ENCODE data around the gene RAB7A. TPM values are rescaled to one million over a fixed set of nuclear protein-coding genes. Genes with fewer than 3 reads are reported as not detected.

The RAB7A gene
- total RNA-seq = 100 to 1,000 TPM; 226 to 264 TPM

- POLR2A ChIA-PET = interaction anchor here (0.6 to 0.7 kb wide), 2 partner anchors 46 to 162 kb away, joined by 4 to 5 read pairs; no protein-coding TSS in a partner anchor
- peak within 1 kb of the TSS; percentile 93 for H3K27ac Mint-ChIP-seq
- CTCF ChIA-PET = interaction anchor here (0.8 to 3.4 kb wide), 8 partner anchors 10 to 117 kb away, joined by 3 to 12 read pairs (median 3); no protein-coding TSS in a partner anchor
- peaks cover 56% of the 10 kb centered on the region for H3K4me1 Mint-ChIP-seq
- H3K9me3 Mint-ChIP-seq = no peaks in the 10 kb centered on the region
- H3K36me3 Mint-ChIP-seq (ENCODE audit: low read depth) = peaks cover 24% of the 10 kb centered on the region
- no peaks in the 10 kb centered on the region for H3K27me3 Mint-ChIP-seq
- DNase-seq = peak; percentile 98
- peak within 1 kb of the TSS; percentile 81 for H3K4me3 Mint-ChIP-seq
Measured at GRCh38 chr3:128726023-128727016, at the start of gene RAB7A. TSS of gene RAB7A (plus strand) at chr3:128726183. CDS start at chr3:128795368, 69,185 bp downstream.

GRCh38 chr3:128679338-128679737 lies 46.6 kb upstream of the RAB7A start:
- ChIA-PET CTCF (interaction anchor here (0.6 to 4.7 kb wide), 10 partner anchors 10 to 990 kb away, joined by 3 to 68 read pairs (median 11); no protein-coding TSS in a partner anchor), POLR2A (no interaction called here)
- H3K4me3 Mint-ChIP-seq = peak overlapping the region; percentile 85
- peaks cover 2% of the 10 kb centered on the region for H3K9me3 Mint-ChIP-seq
- H3K36me3 Mint-ChIP-seq (ENCODE audit: low read depth) = peaks cover 7% of the 10 kb centered on the region
- peaks cover 4% of the 10 kb centered on the region for H3K27me3 Mint-ChIP-seq
- H3K27ac Mint-ChIP-seq = peak overlapping the region; percentile 95
- DNase-seq = no peak
- H3K4me1 Mint-ChIP-seq = peaks cover 47% of the 10 kb centered on the region

GRCh38 chr3:128680603-128681368 lies 45.2 kb upstream of the RAB7A start:
- Mint-ChIP-seq H3K4me1 (peaks cover 42% of the 10 kb centered on the region), H3K27me3 (peaks cover 2% of the 10 kb centered on the region), H3K27ac (peak overlapping the region; percentile 95), H3K9me3 (no peaks in the 10 kb centered on the region), H3K36me3 (ENCODE audit: low read depth) (peaks cover 3% of the 10 kb centered on the region), H3K4me3 (peak overlapping the region; percentile 85)
- CTCF ChIA-PET = interaction anchor here (0.6 to 4.7 kb wide), 64 partner anchors 11 to 614 kb away, joined by 3 to 68 read pairs (median 5); partner anchors contain the start of genes RAB7A and RPN1
- DNase-seq = peak; percentile 97
- POLR2A ChIA-PET = interaction anchor here (0.6 to 1.2 kb wide), 5 partner anchors 46 to 115 kb away, joined by 3 to 4 read pairs (median 3); no protein-coding TSS in a partner anchor

- Mint-ChIP-seq H3K9me3 (no peaks in the 10 kb centered on the region), H3K27me3 (peaks cover 2% of the 10 kb centered on the region), H3K4me3 (peak overlapping the region; percentile 85), H3K36me3 (ENCODE audit: low read depth) (peaks cover 3% of the 10 kb centered on the region), H3K4me1 (peaks cover 37% of the 10 kb centered on the region), H3K27ac (peak overlapping the region; percentile 95)
- ChIA-PET POLR2A (interaction anchor here (1.2 kb wide), 1 partner anchor 108 kb away, joined by 3 read pairs; no protein-coding TSS in a partner anchor), CTCF (interaction anchor here (0.7 to 4.7 kb wide), 38 partner anchors 10 to 437 kb away, joined by 3 to 68 read pairs (median 6); partner anchors contain the start of genes RAB7A and RPN1)
- no peak for DNase-seq
Measured at GRCh38 chr3:128681369-128681829, 44.6 kb upstream of the RAB7A start.

- H3K36me3 Mint-ChIP-seq (ENCODE audit: low read depth) = peaks cover 3% of the 10 kb centered on the region
- H3K27ac Mint-ChIP-seq = no peak overlapping the region
- H3K9me3 Mint-ChIP-seq = no peaks in the 10 kb centered on the region
- H3K4me1 Mint-ChIP-seq = peaks cover 45% of the 10 kb centered on the region
- CTCF ChIA-PET = interaction anchor here (1.3 to 4.7 kb wide), 2 partner anchors 111 to 163 kb away, joined by 4 to 23 read pairs; no protein-coding TSS in a partner anchor
- POLR2A ChIA-PET = no interaction called here
- H3K4me3 Mint-ChIP-seq = no peak overlapping the region
- peaks cover 2% of the 10 kb centered on the region for H3K27me3 Mint-ChIP-seq
- DNase-seq = no peak
Measured at GRCh38 chr3:128683957-128684356, 42.0 kb upstream of the RAB7A start.

GRCh38 chr3:128684986-128685726 lies 40.8 kb upstream of the RAB7A start:
- Mint-ChIP-seq H3K27ac (peak overlapping the region; percentile 44), H3K36me3 (ENCODE audit: low read depth) (peaks cover 3% of the 10 kb centered on the region), H3K4me1 (peaks cover 38% of the 10 kb centered on the region), H3K9me3 (no peaks in the 10 kb centered on the region), H3K27me3 (peaks cover under 1% of the 10 kb centered on the region), H3K4me3 (no peak overlapping the region)
- ChIA-PET POLR2A (no interaction called here), CTCF (interaction anchor here (0.6 to 1.5 kb wide), 7 partner anchors 8 to 124 kb away, joined by 3 to 5 read pairs (median 3); no protein-coding TSS in a partner anchor)
- no peak for DNase-seq

GRCh38 chr3:128686465-128686864 lies 39.5 kb upstream of the RAB7A start:
- ChIA-PET CTCF (interaction anchor here (1.4 kb wide), 1 partner anchor 9 kb away, joined by 3 read pairs; no protein-coding TSS in a partner anchor), POLR2A (no interaction called here)
- peaks cover 2% of the 10 kb centered on the region for H3K27me3 Mint-ChIP-seq
- no peak overlapping the region for H3K27ac Mint-ChIP-seq
- no peaks in the 10 kb centered on the region for H3K9me3 Mint-ChIP-seq
- peaks cover under 1% of the 10 kb centered on the region for H3K36me3 Mint-ChIP-seq (ENCODE audit: low read depth)
- peaks cover 28% of the 10 kb centered on the region for H3K4me1 Mint-ChIP-seq
- DNase-seq = no peak
- no peak overlapping the region for H3K4me3 Mint-ChIP-seq

- POLR2A ChIA-PET = no interaction called here
Measured at GRCh38 chr3:128689060-128689459, 36.9 kb upstream of the RAB7A start.

GRCh38 chr3:128693696-128694095 lies 32.3 kb upstream of the RAB7A start:
- POLR2A ChIA-PET = no interaction called here
- CTCF ChIA-PET = interaction anchor here (1.2 to 7.3 kb wide), 3 partner anchors 12 to 23 kb away, joined by 3 to 68 read pairs (median 3); no protein-coding TSS in a partner anchor
- DNase-seq = no peak
- H3K4me1 Mint-ChIP-seq = peaks cover 5% of the 10 kb centered on the region
- H3K27me3 Mint-ChIP-seq = peaks cover 6% of the 10 kb centered on the region
- no peak overlapping the region for H3K4me3 Mint-ChIP-seq
- H3K36me3 Mint-ChIP-seq (ENCODE audit: low read depth) = no peaks in the 10 kb centered on the region
- H3K9me3 Mint-ChIP-seq = no peaks in the 10 kb centered on the region
- H3K27ac Mint-ChIP-seq = no peak overlapping the region

More at GRCh38 chr3:128689060-128689459, 36.9 kb upstream of the RAB7A start:
- Mint-ChIP-seq H3K9me3 (no peaks in the 10 kb centered on the region), H3K4me3 (no peak overlapping the region), H3K36me3 (ENCODE audit: low read depth) (no peaks in the 10 kb centered on the region), H3K27me3 (peaks cover 3% of the 10 kb centered on the region), H3K4me1 (peaks cover 16% of the 10 kb centered on the region), H3K27ac (no peak overlapping the region)
- CTCF ChIA-PET = interaction anchor here (0.7 to 7.3 kb wide), 7 partner anchors 8 to 106 kb away, joined by 3 to 68 read pairs (median 3); no protein-coding TSS in a partner anchor
- DNase-seq = no peak

GRCh38 chr3:128697341-128697740 lies 28.6 kb upstream of the RAB7A start:
- Mint-ChIP-seq H3K9me3 (no peaks in the 10 kb centered on the region), H3K4me3 (no peak overlapping the region), H3K27me3 (peaks cover 6% of the 10 kb centered on the region), H3K27ac (no peak overlapping the region), H3K4me1 (peaks cover 4% of the 10 kb centered on the region), H3K36me3 (ENCODE audit: low read depth) (no peaks in the 10 kb centered on the region)
- POLR2A ChIA-PET = no interaction called here
- DNase-seq = no peak
- CTCF ChIA-PET = interaction anchor here (0.7 to 1.2 kb wide), 4 partner anchors 15 to 46 kb away, joined by 3 to 4 read pairs (median 4); no protein-coding TSS in a partner anchor

- peaks cover 4% of the 10 kb centered on the region for H3K4me1 Mint-ChIP-seq
Measured at GRCh38 chr3:128698211-128699047, 27.6 kb upstream of the RAB7A start.

More at GRCh38 chr3:128698211-128699047, 27.6 kb upstream of the RAB7A start:
- POLR2A ChIA-PET = interaction anchor here (1.0 kb wide), 1 partner anchor 10 kb away, joined by 5 read pairs; no protein-coding TSS in a partner anchor
- Mint-ChIP-seq H3K27ac (no peak overlapping the region), H3K36me3 (ENCODE audit: low read depth) (no peaks in the 10 kb centered on the region), H3K4me3 (peak overlapping the region; percentile 51), H3K27me3 (peaks cover 5% of the 10 kb centered on the region), H3K9me3 (no peaks in the 10 kb centered on the region)
- DNase-seq = peak; percentile 11
- CTCF ChIA-PET = interaction anchor here (0.9 to 1.2 kb wide), 3 partner anchors 16 to 45 kb away, joined by 3 to 4 read pairs (median 4); no protein-coding TSS in a partner anchor

Data from activated CD4-positive, alpha-beta T cell treated with anti-CD3 and anti-CD28 coated beads, Interleukin-2, amount 10 ng/mL, durations not matched to agents 7 days and 5 days (primary cell).